PFSK-1 (cell line): ENCODE data around the gene RETREG1.

Source experiments
- POLR2AphosphoS5 ChIP-seq: IDR thresholded peaks from 2 replicates; pipeline ENCODE4 v1.6.1; 2012; ENCODE audit warnings: low read depth, mild to moderate bottlenecking, control low read depth, low read length, moderate library complexity
- REST ChIP-seq, 2 experiments: IDR thresholded peaks; 2 replicates each; pipeline versions ENCODE4 v1.6.1 to v1.8.0; 2011 to 2012; ENCODE audit warnings: low read depth in 2 of 2, low read length in 2 of 2, control low read depth in 1 of 2, inconsistent platforms in 1 of 2, mild to moderate bottlenecking in 1 of 2, moderate library complexity in 1 of 2; ENCODE audit not compliant: insufficient read depth in 1 of 2
- SIN3A ChIP-seq: IDR thresholded peaks from 2 replicates; pipeline ENCODE4 v1.6.1; 2012; ENCODE audit warnings: mild to moderate bottlenecking, low read length, moderate library complexity, borderline replicate concordance; ENCODE audit not compliant: insufficient read depth
- TAF1 ChIP-seq: IDR thresholded peaks from 2 replicates; pipeline ENCODE4 v1.6.1; 2012; ENCODE audit warnings: low read length, control low read depth, borderline replicate concordance; ENCODE audit not compliant: insufficient read depth

- TF ChIP-seq TAF1: no peak
- TF ChIP-seq SIN3A: no peak
- TF ChIP-seq POLR2AphosphoS5: no peak
- TF ChIP-seq REST (IDR thresholded peaks at IDR 0.05; ENCODE audit: insufficient read depth in 1 of 2, low read depth in 2 of 2, low read length in 2 of 2): no peak
Observed at GRCh38 chr5:16567365-16567764, 49.4 kb downstream of the RETREG1 start.
